Measurements from ENCODE around the gene DNAJB2.

Gene DNAJB2

DNA sequence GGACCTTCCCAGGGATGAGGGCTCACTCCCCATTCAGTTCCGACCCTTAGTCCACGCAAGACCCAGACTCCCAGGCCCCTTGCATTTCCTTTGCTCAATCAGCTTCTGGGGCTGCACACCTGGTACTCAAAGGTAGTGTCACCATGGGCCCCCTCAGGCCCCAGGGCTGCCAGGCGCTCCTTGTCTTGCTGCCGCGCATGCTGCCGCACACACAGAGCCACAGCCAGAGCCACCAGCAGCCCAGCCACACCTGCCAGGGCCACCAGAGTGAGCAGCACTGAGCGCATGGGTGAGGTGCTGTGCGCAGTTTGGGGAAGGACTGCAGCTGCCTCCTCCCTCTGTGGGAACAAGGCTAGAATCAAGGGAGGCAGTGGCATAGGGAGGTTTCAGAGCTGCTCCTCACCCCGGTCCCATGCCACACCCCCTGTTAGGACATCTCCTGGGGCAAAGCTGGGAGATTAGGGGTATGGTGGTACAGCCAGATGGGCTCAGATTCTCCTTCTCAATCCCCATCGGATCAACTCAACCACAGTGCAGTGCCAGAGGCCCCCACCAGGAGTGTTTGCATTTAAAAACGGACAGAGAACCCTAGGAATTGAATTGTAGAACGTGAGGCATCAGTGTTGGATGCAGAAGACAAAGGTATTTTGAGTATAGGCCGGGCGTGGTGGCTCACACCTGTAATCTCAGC, 18.7 kb downstream of the DNAJB2 start:
- no peak for DNase-seq (ENCODE audit: extremely low spot score)
- CTCF ChIA-PET, result interaction anchor here (0.7 to 12.0 kb wide), 16 partner anchors 9 to 239 kb away, joined by 3 to 260 read pairs (median 4); partner anchors contain the start of genes CNPPD1, DNAJB2, GLB1L and NHEJ1
- TF ChIP-seq, protein P1, sequence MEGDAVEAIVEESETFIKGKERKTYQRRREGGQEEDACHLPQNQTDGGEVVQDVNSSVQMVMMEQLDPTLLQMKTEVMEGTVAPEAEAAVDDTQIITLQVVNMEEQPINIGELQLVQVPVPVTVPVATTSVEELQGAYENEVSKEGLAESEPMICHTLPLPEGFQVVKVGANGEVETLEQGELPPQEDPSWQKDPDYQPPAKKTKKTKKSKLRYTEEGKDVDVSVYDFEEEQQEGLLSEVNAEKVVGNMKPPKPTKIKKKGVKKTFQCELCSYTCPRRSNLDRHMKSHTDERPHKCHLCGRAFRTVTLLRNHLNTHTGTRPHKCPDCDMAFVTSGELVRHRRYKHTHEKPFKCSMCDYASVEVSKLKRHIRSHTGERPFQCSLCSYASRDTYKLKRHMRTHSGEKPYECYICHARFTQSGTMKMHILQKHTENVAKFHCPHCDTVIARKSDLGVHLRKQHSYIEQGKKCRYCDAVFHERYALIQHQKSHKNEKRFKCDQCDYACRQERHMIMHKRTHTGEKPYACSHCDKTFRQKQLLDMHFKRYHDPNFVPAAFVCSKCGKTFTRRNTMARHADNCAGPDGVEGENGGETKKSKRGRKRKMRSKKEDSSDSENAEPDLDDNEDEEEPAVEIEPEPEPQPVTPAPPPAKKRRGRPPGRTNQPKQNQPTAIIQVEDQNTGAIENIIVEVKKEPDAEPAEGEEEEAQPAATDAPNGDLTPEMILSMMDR (IDR thresholded peaks at IDR 0.05; ENCODE audit: control extremely low read depth, extremely low read depth, low read depth, missing control alignments), result no peak
- POLR2A ChIA-PET, result no interaction called here

DNA sequence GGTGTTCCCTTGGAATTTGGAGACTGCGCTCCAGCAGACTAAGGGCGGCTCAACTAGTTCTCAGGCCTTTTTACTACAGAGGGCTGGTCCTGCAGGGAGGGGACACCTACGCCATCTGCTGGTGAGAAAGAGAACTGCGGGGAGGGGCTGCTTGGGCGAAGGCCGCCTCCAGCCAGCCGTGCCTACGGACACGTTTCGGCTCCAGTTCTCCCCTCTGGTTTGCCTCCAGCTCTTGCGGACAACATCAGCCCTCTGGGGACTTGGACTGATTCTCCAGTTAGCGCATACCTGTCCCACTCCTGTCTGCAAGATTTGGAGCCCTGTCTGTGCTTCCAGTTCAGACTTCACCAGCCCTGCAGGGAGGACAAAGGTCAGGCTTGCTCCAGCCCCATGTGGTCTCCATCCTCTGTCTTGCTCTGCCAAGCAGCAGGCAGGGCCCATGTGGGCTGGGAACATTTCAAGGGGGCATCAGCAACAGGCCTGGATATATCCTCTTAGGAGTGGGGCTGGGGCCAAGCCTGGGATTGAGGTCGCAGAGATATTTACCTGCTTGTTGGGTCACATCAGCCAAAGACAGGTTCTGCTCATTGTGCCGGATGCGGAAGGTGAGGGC, 19.7 kb downstream of the DNAJB2 start:
- POLR2A ChIA-PET, result no interaction called here
- TF ChIP-seq, protein P1 (IDR thresholded peaks at IDR 0.05; ENCODE audit: control extremely low read depth, extremely low read depth, low read depth, missing control alignments), result peak; percentile 99
- peak; percentile 94 for DNase-seq (ENCODE audit: extremely low spot score)
- CTCF ChIA-PET, result interaction anchor here (0.6 to 12.0 kb wide), 33 partner anchors 8 to 422 kb away, joined by 3 to 260 read pairs (median 4); partner anchors contain the start of genes CNPPD1, DNAJB2, DNPEP and GLB1L

DNA sequence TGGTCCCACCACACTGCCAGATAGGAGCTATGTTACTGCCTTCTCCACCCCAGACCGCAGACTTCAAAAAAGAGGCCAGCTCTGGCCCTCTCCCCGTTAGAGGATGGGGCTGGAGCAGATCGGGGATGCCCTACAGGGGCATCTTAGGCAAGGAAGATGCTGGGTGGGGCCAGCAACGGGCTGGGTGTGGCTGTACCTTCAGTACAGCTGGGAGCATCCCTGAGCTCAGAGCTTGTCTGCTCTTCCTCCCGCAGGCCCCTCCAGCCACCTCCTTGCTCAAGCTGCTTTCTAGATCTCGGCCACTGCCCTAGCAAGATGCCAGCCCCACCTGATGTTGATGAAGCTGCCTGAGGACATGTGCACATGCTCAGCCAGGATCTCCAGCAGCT, 20.2 kb downstream of the DNAJB2 start:
- DNase-seq (ENCODE audit: extremely low spot score), result no peak
- POLR2A ChIA-PET, result no interaction called here
- CTCF ChIA-PET, result interaction anchor here (0.6 to 12.0 kb wide), 32 partner anchors 9 to 423 kb away, joined by 3 to 260 read pairs (median 4); partner anchors contain the start of genes CNPPD1, DNAJB2, DNPEP and GLB1L
- TF ChIP-seq, protein P1 (IDR thresholded peaks at IDR 0.05; ENCODE audit: control extremely low read depth, extremely low read depth, low read depth, missing control alignments), result no peak

DNA sequence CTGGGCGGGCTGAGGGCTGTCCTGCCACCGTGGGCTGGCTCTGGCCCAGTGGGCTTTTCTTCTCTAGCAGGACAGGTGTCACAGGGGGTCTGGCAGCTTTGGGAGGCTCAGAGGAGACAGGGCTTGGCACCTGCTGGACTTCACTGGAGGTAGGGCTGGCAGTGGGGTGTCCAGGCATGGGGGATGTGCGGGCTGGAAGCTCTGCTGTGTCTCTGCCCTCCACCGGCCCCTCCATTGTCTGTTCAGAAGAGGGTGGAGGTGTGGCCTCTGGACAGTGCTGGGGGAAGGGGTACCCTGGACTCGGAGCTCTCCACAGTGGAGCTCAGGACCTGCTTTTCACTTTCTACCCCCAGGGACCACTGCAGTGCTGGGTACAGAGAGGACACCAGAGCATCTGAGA, 20.9 kb downstream of the DNAJB2 start:
- DNase-seq (ENCODE audit: extremely low spot score), result no peak
- ChIA-PET CTCF (interaction anchor here (0.7 to 12.0 kb wide), 18 partner anchors 8 to 423 kb away, joined by 3 to 260 read pairs (median 8); partner anchors contain the start of genes CNPPD1, DNAJB2, DNPEP and GLB1L), POLR2A (no interaction called here)
- TF ChIP-seq, protein P1 (IDR thresholded peaks at IDR 0.05; ENCODE audit: control extremely low read depth, extremely low read depth, low read depth, missing control alignments), result no peak

DNA sequence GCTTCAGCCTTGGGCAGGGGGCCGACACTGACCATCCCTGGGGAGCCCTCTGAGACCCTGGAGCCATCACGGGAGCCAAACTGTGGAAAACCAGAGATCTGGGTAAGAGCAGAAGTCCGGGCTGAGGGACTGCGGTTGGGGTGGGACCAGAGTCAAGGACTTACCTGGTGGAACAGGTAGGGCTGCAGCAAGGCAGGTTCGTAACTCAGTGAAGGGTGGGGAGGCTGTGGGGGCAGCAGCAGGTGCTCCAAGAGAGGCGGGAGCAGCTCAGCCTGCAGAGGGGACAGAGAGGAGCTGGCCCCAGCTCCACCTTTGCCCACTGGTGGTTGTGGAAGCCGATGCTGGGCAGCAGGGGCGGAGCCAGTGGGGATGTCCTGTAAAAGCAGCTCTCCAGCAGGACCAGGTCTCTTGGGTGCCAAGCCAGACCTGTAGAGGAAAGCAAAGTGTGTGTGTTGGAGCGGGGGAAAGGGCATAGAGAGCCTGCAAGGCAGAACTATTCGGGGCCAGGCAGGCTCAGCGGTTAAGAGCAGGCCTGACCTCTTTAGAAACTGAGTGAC, 23.3 kb downstream of the DNAJB2 start:
- no peak for DNase-seq (ENCODE audit: extremely low spot score)
- ChIA-PET CTCF (interaction anchor here (1.2 to 10.7 kb wide), 7 partner anchors 7 to 322 kb away, joined by 3 to 260 read pairs (median 5); partner anchors contain the start of gene NHEJ1), POLR2A (no interaction called here)
- TF ChIP-seq, protein P1 (IDR thresholded peaks at IDR 0.05; ENCODE audit: control extremely low read depth, extremely low read depth, low read depth, missing control alignments), result no peak

DNA sequence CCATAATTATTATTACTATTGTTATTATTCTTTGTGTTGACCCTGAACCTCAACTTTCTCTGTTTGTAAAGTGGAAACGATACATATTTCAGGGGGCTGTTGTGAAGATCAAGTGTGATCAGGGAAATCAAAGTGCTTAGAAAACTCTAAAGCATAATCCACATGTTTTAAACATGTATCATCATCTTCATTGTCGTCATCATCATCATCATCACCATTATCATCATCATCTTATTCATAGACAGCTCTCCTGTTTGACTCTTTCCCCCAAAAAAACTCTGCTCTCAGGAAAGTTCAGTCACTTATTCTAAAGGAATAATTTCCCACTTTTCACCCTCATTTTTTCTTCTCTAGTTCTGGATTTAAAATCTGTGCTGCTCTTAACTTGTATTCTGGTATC, 25.1 kb downstream of the DNAJB2 start:
- ChIA-PET POLR2A (no interaction called here), CTCF (interaction anchor here (1.7 kb wide), 1 partner anchor 9 kb away, joined by 11 read pairs; no protein-coding TSS in a partner anchor)
- TF ChIP-seq, protein P1 (IDR thresholded peaks at IDR 0.05; ENCODE audit: control extremely low read depth, extremely low read depth, low read depth, missing control alignments), result no peak
- DNase-seq (ENCODE audit: extremely low spot score), result no peak
